HCT116 (cell line): Measurements from ENCODE around the gene CXCL5. TPM values are rescaled to one million over a fixed set of nuclear protein-coding genes. Genes with fewer than 3 reads are reported as not detected.

ENCODE experiments used
- ATAC-seq: fragments of 200-7000 bp; cut with Tn5 transposase; 2 replicates; pipeline ENCODE4 v1.9.1; 2020; ENCODE audit warnings: mild to moderate bottlenecking, moderate library complexity
- BruUV-seq: library from RNA; stranded (reverse); fragments of 400-500 nt; replicated peaks from 2 replicates; lab custom pipeline; 2021; lab: Mats Ljungman, UMichigan
- CTCF ChIA-PET: fragments of 300-600 bp; sonication (Branson Sonifier 250); formaldehyde crosslinking; loops from one replicate; lab custom pipeline; 2021; ENCODE audit warnings: antibody characterized with exemption; lab: Charles Lee
- POLR2A ChIA-PET: fragments of 300-600, 350-600 bp; sonication (Branson Sonifier 250); formaldehyde crosslinking; loops from one replicate; lab custom pipeline; 2021; ENCODE audit warnings: antibody characterized with exemption; lab: Charles Lee
- RAD21 ChIA-PET, 2 experiments: fragments of 300-600 bp; sonication (Branson Sonifier 250); formaldehyde crosslinking; loops; one replicate each; lab custom pipeline; 2023; ENCODE audit warnings: low total read pairs in 2 of 2; ENCODE audit not compliant: uncharacterized antibody in 2 of 2, unreplicated experiment in 2 of 2, low non-redundant PET in 1 of 2; lab: Charles Lee
- DNase-seq: peaks from one replicate; pipeline ENCODE4 v3.0.0-alpha.2; 2010; ENCODE audit warnings: low read depth, low spot score
- H2AFZ ChIP-seq: fragments of 200-600 bp; shearing (Covaris generic), sonication (generic); 2 replicates; pipeline ENCODE4 v1.6.1; 2017; ENCODE audit warnings: low read depth, mixed run types, mixed read lengths, antibody characterized with exemption, low read length; ENCODE audit not compliant: poor library complexity, severe bottlenecking
- H3K27ac ChIP-seq: 2 replicates; pipeline ENCODE4 v1.5.1; 2012; ENCODE audit warnings: low read depth, low read length
- H3K27me3 ChIP-seq: fragments of 200-600 bp; sonication (generic); 2 replicates; pipeline ENCODE4 v1.6.1; 2016; ENCODE audit warnings: mixed run types, low read length, mixed read lengths; ENCODE audit not compliant: insufficient read depth
- H3K36me3 ChIP-seq, 2 experiments: fragments of 200-500 bp in 1 of 2; fragments of 200-600 bp in 1 of 2; sonication (Bioruptor generic) in 1 of 2; sonication (generic) in 1 of 2; 2 replicates each; pipeline versions ENCODE4 v1.5.1 to v1.6.1; 2014 to 2016; ENCODE audit warnings: low read length in 2 of 2, inconsistent platforms in 1 of 2, mixed read lengths in 1 of 2, mixed run types in 1 of 2; ENCODE audit not compliant: insufficient read depth in 2 of 2, control insufficient read depth in 1 of 2
- H3K4me1 ChIP-seq, 2 experiments: fragments of 200-600 bp in 1 of 2; sonication (generic) in 1 of 2; 2 replicates each; pipeline versions ENCODE4 v1.5.1 to v1.6.1; 2012 to 2017; ENCODE audit warnings: low read length in 2 of 2, inconsistent platforms in 1 of 2, mild to moderate bottlenecking in 1 of 2, mixed read lengths in 1 of 2, mixed run types in 1 of 2, moderate library complexity in 1 of 2; ENCODE audit not compliant: insufficient read depth in 2 of 2, control insufficient read depth in 1 of 2
- H3K4me2 ChIP-seq: fragments of 200-600 bp; sonication (generic); 2 replicates; pipeline ENCODE4 v1.6.1; 2017; ENCODE audit warnings: mixed run types, low read length, mixed read lengths
- H3K4me3 ChIP-seq, 2 experiments: fragments of 200-600 bp in 1 of 2; sonication (generic) in 1 of 2; replicated peaks in 1 of 2; 2 replicates each; pipeline ENCODE4 v1.5.1; 2011 to 2016; ENCODE audit warnings: low read length in 2 of 2, control low read depth in 1 of 2, low read depth in 1 of 2, mild to moderate bottlenecking in 1 of 2, mixed read lengths in 1 of 2, mixed run types in 1 of 2
- H3K79me2 ChIP-seq: fragments of 200-600 bp; sonication (generic); 2 replicates; pipeline ENCODE4 v1.6.1; 2017; ENCODE audit warnings: mild to moderate bottlenecking, mixed run types, low read length, moderate library complexity, mixed read lengths; ENCODE audit not compliant: insufficient read depth
- H3K9ac ChIP-seq: fragments of 200-600 bp; sonication (generic); 2 replicates; pipeline ENCODE4 v1.6.1; 2016; ENCODE audit warnings: low read length, mixed read lengths
- H3K9me2 ChIP-seq: fragments of 200-600 bp; sonication (generic), shearing (Covaris generic); 2 replicates; pipeline ENCODE4 v1.6.1; 2017; ENCODE audit warnings: mixed run types, mild to moderate bottlenecking, moderate library complexity; ENCODE audit not compliant: insufficient read depth
- H3K9me3 ChIP-seq, 2 experiments: fragments of 200-500 bp in 1 of 2; fragments of 200-600 bp in 1 of 2; sonication (Bioruptor generic) in 1 of 2; sonication (generic) in 1 of 2; 2 replicates each; pipeline ENCODE4 v1.6.1; 2014 to 2017; ENCODE audit warnings: low read length in 2 of 2, mixed read lengths in 2 of 2, inconsistent platforms in 1 of 2, low read depth in 1 of 2, mild to moderate bottlenecking in 1 of 2, mixed run types in 1 of 2, moderate library complexity in 1 of 2; ENCODE audit not compliant: control insufficient read depth in 1 of 2, insufficient read depth in 1 of 2
- H4K20me1 ChIP-seq: fragments of 200-600 bp; sonication (generic), shearing (Covaris generic); 2 replicates; pipeline ENCODE4 v1.6.1; 2017; ENCODE audit warnings: mixed run types, mild to moderate bottlenecking, moderate library complexity; ENCODE audit not compliant: insufficient read depth
- CBX3 ChIP-seq: IDR thresholded peaks from 2 replicates; pipeline ENCODE4 v1.6.1; 2012; ENCODE audit warnings: low read depth
- EGR1 ChIP-seq: IDR thresholded peaks from 2 replicates; pipeline ENCODE4 v1.6.1; 2012; ENCODE audit warnings: low read depth
- EZH2 ChIP-seq: fragments of 200-600 bp; sonication (generic); IDR thresholded peaks from 2 replicates; pipeline ENCODE4 v1.6.1; 2017; ENCODE audit warnings: antibody characterized with exemption, mixed run types
- EZH2phosphoT487 ChIP-seq: fragments of 200-600 bp; IDR thresholded peaks from 2 replicates; pipeline ENCODE4 v1.6.1; 2018; ENCODE audit warnings: antibody characterized with exemption, borderline replicate concordance
- FOSL1 ChIP-seq: IDR thresholded peaks from 2 replicates; pipeline ENCODE4 v1.6.1; 2012; ENCODE audit warnings: low read depth
- JUND ChIP-seq: IDR thresholded peaks from 2 replicates; pipeline ENCODE4 v1.6.1; 2012
- POLR2A ChIP-seq: IDR thresholded peaks from 2 replicates; pipeline ENCODE4 v1.7.0; 2011; ENCODE audit warnings: borderline replicate concordance; ENCODE audit not compliant: insufficient read depth, insufficient read length; ENCODE audit errors: extremely low read depth
- POLR2AphosphoS5 ChIP-seq: IDR thresholded peaks from 2 replicates; pipeline ENCODE4 v1.6.1; 2011; ENCODE audit warnings: mild to moderate bottlenecking, low read depth, low read length, moderate library complexity
- RAD21 ChIP-seq: IDR thresholded peaks from 2 replicates; pipeline ENCODE4 v1.6.1; 2012; ENCODE audit warnings: low read depth, mild to moderate bottlenecking
- SP1 ChIP-seq: IDR thresholded peaks from 2 replicates; pipeline ENCODE4 v1.6.1; 2012; ENCODE audit warnings: low read depth
- SRF ChIP-seq: IDR thresholded peaks from 2 replicates; pipeline ENCODE4 v1.6.1; 2012; ENCODE audit warnings: low read depth
- YY1 ChIP-seq: IDR thresholded peaks from 2 replicates; pipeline ENCODE4 v1.6.1; 2011; ENCODE audit warnings: low read length, low read depth, moderate library complexity, mild to moderate bottlenecking; ENCODE audit not compliant: insufficient replicate concordance; ENCODE audit errors: extremely low read depth
- ZFX ChIP-seq: fragments of 450-650 bp; IDR thresholded peaks from 2 replicates; pipeline ENCODE4 v1.6.1; 2017
- intact Hi-C: fragments of 100-400 bp; cut with micrococcal nuclease; formaldehyde crosslinking; loops from 2 replicates; pipeline ENCODE4 v1.10.0; 2022
- total RNA-seq: library from RNA; stranded (reverse); gene quantifications from one replicate; pipeline ENCODE4 v1.2.1, GENCODE V29; 2021; ENCODE audit not compliant: unreplicated experiment
- TF ChIP-seq, protein P1 (sequence below): IDR thresholded peaks from 2 replicates; pipeline ENCODE4 v1.6.1; 2012
- TF ChIP-seq, protein P2 (sequence below), 3 experiments: fragments of 200-600 bp in 1 of 3; sonication (generic) in 1 of 3; IDR thresholded peaks in 2 of 3; conservative IDR thresholded peaks in 1 of 3; 2 replicates each; pipeline ENCODE4 v1.5.1; 2012 to 2017; ENCODE audit warnings: low read depth in 2 of 3, low read length in 2 of 3, antibody characterized with exemption in 1 of 3, borderline replicate concordance in 1 of 3, control low read depth in 1 of 3, mild to moderate bottlenecking in 1 of 3, mixed read lengths in 1 of 3, mixed run types in 1 of 3, moderate library complexity in 1 of 3; ENCODE audit not compliant: insufficient read depth in 1 of 3

The CXCL5 gene
- total RNA-seq, 1 experiment from 2014 or later: not detected

DNA sequence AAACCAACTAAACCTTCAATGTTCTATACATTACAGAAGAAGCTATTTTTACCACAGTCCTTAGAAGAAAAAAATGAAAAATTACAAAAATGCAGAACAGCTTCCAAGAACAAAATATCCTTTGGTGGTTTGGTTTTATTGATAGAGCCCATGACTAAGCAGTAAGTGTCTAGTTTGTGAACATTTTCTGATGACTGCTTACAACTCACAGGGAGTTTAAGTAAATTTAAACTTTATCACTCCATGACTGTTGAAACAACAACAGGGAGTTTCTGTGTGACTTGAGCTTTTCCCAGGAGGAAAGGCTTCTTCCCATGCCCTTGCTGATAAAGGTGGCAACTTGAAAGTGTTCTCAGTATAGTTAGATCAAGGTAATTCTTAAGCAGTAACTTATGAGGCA lies 19.6 kb downstream of the CXCL5 start:
- POLR2A ChIA-PET: no interaction called here
- Histone ChIP-seq H3K9me3 (no peaks in the 10 kb centered on the region), H3K4me2 (no peak overlapping the region), H3K9me2 (no peaks in the 10 kb centered on the region), H3K36me3 (no peaks in the 10 kb centered on the region), H3K27ac (no peak overlapping the region), H3K4me3 (no peak overlapping the region), H2AFZ (no peak overlapping the region), H3K27me3 (no peaks in the 10 kb centered on the region), H3K9ac (no peak overlapping the region), H3K79me2 (no peaks in the 10 kb centered on the region), H4K20me1 (no peaks in the 10 kb centered on the region), H3K4me1 (no peaks in the 10 kb centered on the region)
- ATAC-seq: no peak
- TF ChIP-seq CBX3 (no peak), EZH2phosphoT487 (no peak), EGR1 (no peak), SRF (no peak), FOSL1 (no peak), POLR2A (no peak), POLR2AphosphoS5 (no peak), YY1 (no peak), JUND (no peak), ZFX (no peak), SP1 (no peak), EZH2 (no peak), RAD21 (no peak)
- TF ChIP-seq, protein P1, sequence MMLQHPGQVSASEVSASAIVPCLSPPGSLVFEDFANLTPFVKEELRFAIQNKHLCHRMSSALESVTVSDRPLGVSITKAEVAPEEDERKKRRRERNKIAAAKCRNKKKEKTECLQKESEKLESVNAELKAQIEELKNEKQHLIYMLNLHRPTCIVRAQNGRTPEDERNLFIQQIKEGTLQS: no peak
- BruUV-seq: no TSS peak
- DNase-seq: no peak
- intact Hi-C loops: no loop called here
- CTCF ChIA-PET: no interaction called here
- RAD21 ChIA-PET: no interaction called here

- H3K27me3 ChIP-seq: no peaks in the 10 kb centered on the region
- H3K36me3 ChIP-seq: no peaks in the 10 kb centered on the region
- no peaks in the 10 kb centered on the region for H3K4me1 ChIP-seq
- DNase-seq (no peak), ATAC-seq (no peak)
- no peak overlapping the region for H2AFZ ChIP-seq
- no peak overlapping the region for H3K4me2 ChIP-seq
- RAD21 ChIA-PET: no interaction called here
- no TSS peak for BruUV-seq
- no peaks in the 10 kb centered on the region for H4K20me1 ChIP-seq
- H3K9me3 ChIP-seq: 0 out of 4 replicates have a peak, but pooled peaks cover 0 to under 1% of the 10 kb centered on the region in 2 experiments
- H3K9ac ChIP-seq: no peak overlapping the region
- no peaks in the 10 kb centered on the region for H3K9me2 ChIP-seq
- H3K27ac ChIP-seq: no peak overlapping the region
- H3K4me3 ChIP-seq: no peak overlapping the region
- intact Hi-C loops: no loop called here
- TF ChIP-seq EGR1 (no peak), EZH2phosphoT487 (no peak), JUND (no peak), POLR2A (no peak), SP1 (no peak)
- TF ChIP-seq, protein P2, sequence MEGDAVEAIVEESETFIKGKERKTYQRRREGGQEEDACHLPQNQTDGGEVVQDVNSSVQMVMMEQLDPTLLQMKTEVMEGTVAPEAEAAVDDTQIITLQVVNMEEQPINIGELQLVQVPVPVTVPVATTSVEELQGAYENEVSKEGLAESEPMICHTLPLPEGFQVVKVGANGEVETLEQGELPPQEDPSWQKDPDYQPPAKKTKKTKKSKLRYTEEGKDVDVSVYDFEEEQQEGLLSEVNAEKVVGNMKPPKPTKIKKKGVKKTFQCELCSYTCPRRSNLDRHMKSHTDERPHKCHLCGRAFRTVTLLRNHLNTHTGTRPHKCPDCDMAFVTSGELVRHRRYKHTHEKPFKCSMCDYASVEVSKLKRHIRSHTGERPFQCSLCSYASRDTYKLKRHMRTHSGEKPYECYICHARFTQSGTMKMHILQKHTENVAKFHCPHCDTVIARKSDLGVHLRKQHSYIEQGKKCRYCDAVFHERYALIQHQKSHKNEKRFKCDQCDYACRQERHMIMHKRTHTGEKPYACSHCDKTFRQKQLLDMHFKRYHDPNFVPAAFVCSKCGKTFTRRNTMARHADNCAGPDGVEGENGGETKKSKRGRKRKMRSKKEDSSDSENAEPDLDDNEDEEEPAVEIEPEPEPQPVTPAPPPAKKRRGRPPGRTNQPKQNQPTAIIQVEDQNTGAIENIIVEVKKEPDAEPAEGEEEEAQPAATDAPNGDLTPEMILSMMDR (IDR thresholded peaks at IDR 0.05 in 2 of 3, conservative IDR thresholded peaks at IDR 0.05 in 1 of 3; ENCODE audit: borderline replicate concordance in 1 of 3, insufficient read depth in 1 of 3, low read depth in 2 of 3, low read length in 2 of 3): no peak
- TF ChIP-seq, protein P1: no peak
- TF ChIP-seq, all 23 proteins: peak for 0
- H3K79me2 ChIP-seq: no peaks in the 10 kb centered on the region
- ChIA-PET CTCF (no interaction called here), POLR2A (no interaction called here)
Measured at GRCh38 chr4:73976716-73977115, 21.8 kb downstream of the CXCL5 start.
